ENCODE data around the gene MCC.

Gene MCC

GRCh38 chr5:113266913-113267227 lies 221.4 kb downstream of the MCC start:
- no peaks in the 10 kb centered on the region for H3K9me3 ChIP-seq (ENCODE audit: insufficient read depth, low read depth, low read length)
- no peak overlapping the region for H3K18ac ChIP-seq (ENCODE audit: low read length)
- no peak overlapping the region for H3K4me2 ChIP-seq (ENCODE audit: low read length)
- peak; percentile 72 to 93 for DNase-seq
- no peak overlapping the region for H2BK120ac ChIP-seq (ENCODE audit: insufficient read depth, low read length, poor library complexity)
- no peaks in the 10 kb centered on the region for H3K27me3 ChIP-seq (ENCODE audit: insufficient read depth, low read length)
- no peaks in the 10 kb centered on the region for H3K79me1 ChIP-seq (ENCODE audit: low read length)
- no peak overlapping the region for H3K27ac ChIP-seq (ENCODE audit: low read depth, low read length)
- H3K9ac ChIP-seq (ENCODE audit: low read length) = no peak overlapping the region
- no peak overlapping the region for H2BK12ac ChIP-seq (ENCODE audit: low read length)
- H2AFZ ChIP-seq (ENCODE audit: insufficient read depth, low read length, poor library complexity) = no peak overlapping the region
- no peak overlapping the region for H3K23ac ChIP-seq (ENCODE audit: low read length)
- WGBS (ENCODE audit: extremely low coverage, insufficient coverage, insufficient read length) = no CpG with 5 or more reads among the region's 3 CpGs
- no peak overlapping the region for H4K91ac ChIP-seq (ENCODE audit: low read depth, low read length)
- peaks cover 0 to 5% of the 10 kb centered on the region in 2 experiments for H3K4me1 ChIP-seq (ENCODE audit: control insufficient read depth in 1 of 2, insufficient read depth in 2 of 2, low read length in 2 of 2)
- H3K14ac ChIP-seq (ENCODE audit: low read length) = no peak overlapping the region
- H3K4me3 ChIP-seq (ENCODE audit: low read depth, low read length) = no peak overlapping the region
- no peak overlapping the region for H2AK5ac ChIP-seq (ENCODE audit: low read length)
- no peak overlapping the region for H3K4ac ChIP-seq (ENCODE audit: low read depth, low read length)
- H4K8ac ChIP-seq (ENCODE audit: low read depth, low read length) = no peak overlapping the region
- H2BK5ac ChIP-seq (ENCODE audit: low read depth, low read length, poor library complexity) = no peak overlapping the region
- no peak overlapping the region for H4K12ac ChIP-seq (ENCODE audit: low read depth, low read length)
- no peaks in the 10 kb centered on the region for H3K36me3 ChIP-seq (ENCODE audit: control insufficient read depth in 1 of 2, insufficient read depth in 2 of 2, low read length in 2 of 2)
- H3K79me2 ChIP-seq (ENCODE audit: control insufficient read depth, insufficient read depth, low read length, poor library complexity) = no peaks in the 10 kb centered on the region

GRCh38 chr5:113266227-113266912 lies 221.9 kb downstream of the MCC start:
- H3K4me1 ChIP-seq (ENCODE audit: control insufficient read depth in 1 of 2, insufficient read depth in 2 of 2, low read length in 2 of 2) = peaks cover 0 to 5% of the 10 kb centered on the region in 2 experiments
- no peak overlapping the region for H3K14ac ChIP-seq (ENCODE audit: low read length)
- no peaks in the 10 kb centered on the region for H3K79me2 ChIP-seq (ENCODE audit: control insufficient read depth, insufficient read depth, low read length, poor library complexity)
- no peaks in the 10 kb centered on the region for H3K27me3 ChIP-seq (ENCODE audit: insufficient read depth, low read length)
- no peak overlapping the region for H3K23ac ChIP-seq (ENCODE audit: low read length)
- no peak overlapping the region for H3K4ac ChIP-seq (ENCODE audit: low read depth, low read length)
- H3K18ac ChIP-seq (ENCODE audit: low read length) = no peak overlapping the region
- H2AK5ac ChIP-seq (ENCODE audit: low read length) = no peak overlapping the region
- H2AFZ ChIP-seq (ENCODE audit: insufficient read depth, low read length, poor library complexity) = no peak overlapping the region
- H2BK120ac ChIP-seq (ENCODE audit: insufficient read depth, low read length, poor library complexity) = no peak overlapping the region
- no peaks in the 10 kb centered on the region for H3K36me3 ChIP-seq (ENCODE audit: control insufficient read depth in 1 of 2, insufficient read depth in 2 of 2, low read length in 2 of 2)
- peak in 1 of 2 donors; percentile 55 for DNase-seq
- WGBS (ENCODE audit: extremely low coverage, insufficient coverage, insufficient read length) = no CpG with 5 or more reads among the region's 4 CpGs
- no peak overlapping the region for H2BK5ac ChIP-seq (ENCODE audit: low read depth, low read length, poor library complexity)
- no peak overlapping the region for H4K12ac ChIP-seq (ENCODE audit: low read depth, low read length)
- no peaks in the 10 kb centered on the region for H3K79me1 ChIP-seq (ENCODE audit: low read length)
- H4K8ac ChIP-seq (ENCODE audit: low read depth, low read length) = no peak overlapping the region
- no peak overlapping the region for H2BK12ac ChIP-seq (ENCODE audit: low read length)
- H3K9me3 ChIP-seq (ENCODE audit: insufficient read depth, low read depth, low read length) = no peaks in the 10 kb centered on the region
- no peak overlapping the region for H3K9ac ChIP-seq (ENCODE audit: low read length)
- no peak overlapping the region for H3K27ac ChIP-seq (ENCODE audit: low read depth, low read length)
- no peak overlapping the region for H4K91ac ChIP-seq (ENCODE audit: low read depth, low read length)
- no peak overlapping the region for H3K4me2 ChIP-seq (ENCODE audit: low read length)
- H3K4me3 ChIP-seq (ENCODE audit: low read depth, low read length) = no peak overlapping the region

GRCh38 chr5:113265190-113265589 lies 223.1 kb downstream of the MCC start:
- WGBS (ENCODE audit: extremely low coverage, insufficient coverage, insufficient read length) = no CpG with 5 or more reads among the region's 4 CpGs
- no peak overlapping the region for H4K12ac ChIP-seq (ENCODE audit: low read depth, low read length)
- no peak overlapping the region for H3K18ac ChIP-seq (ENCODE audit: low read length)
- H3K23ac ChIP-seq (ENCODE audit: low read length) = no peak overlapping the region
- H2BK12ac ChIP-seq (ENCODE audit: low read length) = no peak overlapping the region
- no peak overlapping the region for H3K4ac ChIP-seq (ENCODE audit: low read depth, low read length)
- H3K79me1 ChIP-seq (ENCODE audit: low read length) = no peaks in the 10 kb centered on the region
- no peak overlapping the region for H3K4me2 ChIP-seq (ENCODE audit: low read length)
- H2AK5ac ChIP-seq (ENCODE audit: low read length) = no peak overlapping the region
- H3K27me3 ChIP-seq (ENCODE audit: insufficient read depth, low read length) = no peaks in the 10 kb centered on the region
- no peaks in the 10 kb centered on the region for H3K79me2 ChIP-seq (ENCODE audit: control insufficient read depth, insufficient read depth, low read length, poor library complexity)
- H2BK5ac ChIP-seq (ENCODE audit: low read depth, low read length, poor library complexity) = no peak overlapping the region
- H3K9ac ChIP-seq (ENCODE audit: low read length) = no peak overlapping the region
- H3K14ac ChIP-seq (ENCODE audit: low read length) = no peak overlapping the region
- H2BK120ac ChIP-seq (ENCODE audit: insufficient read depth, low read length, poor library complexity) = no peak overlapping the region
- H4K91ac ChIP-seq (ENCODE audit: low read depth, low read length) = no peak overlapping the region
- no peaks in the 10 kb centered on the region for H3K9me3 ChIP-seq (ENCODE audit: insufficient read depth, low read depth, low read length)
- no peak overlapping the region for H4K8ac ChIP-seq (ENCODE audit: low read depth, low read length)
- H2AFZ ChIP-seq (ENCODE audit: insufficient read depth, low read length, poor library complexity) = no peak overlapping the region
- no peak for DNase-seq
- no peak overlapping the region for H3K27ac ChIP-seq (ENCODE audit: low read depth, low read length)
- H3K4me3 ChIP-seq (ENCODE audit: low read depth, low read length) = no peak overlapping the region
- H3K36me3 ChIP-seq (ENCODE audit: control insufficient read depth in 1 of 2, insufficient read depth in 2 of 2, low read length in 2 of 2) = no peaks in the 10 kb centered on the region
- peaks cover 0 to 3% of the 10 kb centered on the region in 2 experiments for H3K4me1 ChIP-seq (ENCODE audit: control insufficient read depth in 1 of 2, insufficient read depth in 2 of 2, low read length in 2 of 2)

GRCh38 chr5:113264046-113264445 lies 224.2 kb downstream of the MCC start:
- no CpG with 5 or more reads among the region's 6 CpGs for WGBS (ENCODE audit: extremely low coverage, insufficient coverage, insufficient read length)

More at GRCh38 chr5:113264046-113264445, 224.2 kb downstream of the MCC start:
- Histone ChIP-seq H3K4me3 (ENCODE audit: low read depth, low read length) (no peak overlapping the region), H3K9ac (ENCODE audit: low read length) (no peak overlapping the region), H3K14ac (ENCODE audit: low read length) (no peak overlapping the region), H4K12ac (ENCODE audit: low read depth, low read length) (no peak overlapping the region), H3K23ac (ENCODE audit: low read length) (no peak overlapping the region), H2BK12ac (ENCODE audit: low read length) (no peak overlapping the region), H3K27me3 (ENCODE audit: insufficient read depth, low read length) (no peaks in the 10 kb centered on the region), H3K79me2 (ENCODE audit: control insufficient read depth, insufficient read depth, low read length, poor library complexity) (no peaks in the 10 kb centered on the region), H3K4me1 (ENCODE audit: control insufficient read depth in 1 of 2, insufficient read depth in 2 of 2, low read length in 2 of 2) (peaks cover 0 to 3% of the 10 kb centered on the region in 2 experiments), H2AFZ (ENCODE audit: insufficient read depth, low read length, poor library complexity) (no peak overlapping the region), H3K18ac (ENCODE audit: low read length) (no peak overlapping the region), H4K91ac (ENCODE audit: low read depth, low read length) (no peak overlapping the region), H3K27ac (ENCODE audit: low read depth, low read length) (no peak overlapping the region), H3K79me1 (ENCODE audit: low read length) (no peaks in the 10 kb centered on the region), H3K4me2 (ENCODE audit: low read length) (no peak overlapping the region), H2BK5ac (ENCODE audit: low read depth, low read length, poor library complexity) (no peak overlapping the region), H3K9me3 (ENCODE audit: insufficient read depth, low read depth, low read length) (no peaks in the 10 kb centered on the region), H4K8ac (ENCODE audit: low read depth, low read length) (no peak overlapping the region), H3K36me3 (ENCODE audit: control insufficient read depth in 1 of 2, insufficient read depth in 2 of 2, low read length in 2 of 2) (no peaks in the 10 kb centered on the region), H3K4ac (ENCODE audit: low read depth, low read length) (no peak overlapping the region), H2AK5ac (ENCODE audit: low read length) (no peak overlapping the region), H2BK120ac (ENCODE audit: insufficient read depth, low read length, poor library complexity) (no peak overlapping the region)
- DNase-seq = no peak
